ENCODE measurements around the gene TUBB1. TPM values are rescaled to one million over a fixed set of nuclear protein-coding genes. Genes with fewer than 3 reads are reported as not detected.

The TUBB1 gene
- total RNA-seq, 1 donor from 2014 or later, result not detected

DNA sequence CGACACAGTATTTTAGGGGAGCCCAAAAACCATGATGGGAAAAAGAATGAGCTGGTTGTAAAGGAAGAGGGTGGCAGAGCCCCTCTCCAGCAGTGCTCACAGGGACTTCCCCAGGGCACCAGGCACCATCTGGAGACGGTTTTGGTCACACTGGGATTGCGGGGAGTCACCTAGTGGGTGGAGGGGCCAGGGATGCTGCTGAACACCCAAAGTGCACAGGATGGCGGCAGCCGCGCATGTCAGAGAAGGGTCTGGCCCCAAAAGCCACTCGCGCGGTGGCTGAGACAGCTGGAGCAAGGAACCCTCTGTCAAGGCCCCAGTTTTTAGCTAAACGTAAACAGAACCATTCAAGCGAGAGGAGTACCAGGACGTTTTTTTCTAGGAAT is 23.0 kb upstream of the TUBB1 start:
- Histone ChIP-seq H3K4me2 (ENCODE audit: low read length) (no peak overlapping the region), H3K27me3 (ENCODE audit: insufficient read depth, low read length) (no peaks in the 10 kb centered on the region), H3K9ac (ENCODE audit: low read length) (no peak overlapping the region), H3K9me3 (ENCODE audit: insufficient read depth, low read depth, low read length) (no peaks in the 10 kb centered on the region), H2AFZ (ENCODE audit: low read depth, low read length) (no peak overlapping the region), H3K36me3 (ENCODE audit: insufficient read depth, low read length) (peaks cover 50% of the 10 kb centered on the region), H3K4me3 (ENCODE audit: insufficient read depth, low read depth, low read length) (no peak overlapping the region), H3K79me2 (ENCODE audit: insufficient read depth, low read length) (no peaks in the 10 kb centered on the region), H3K27ac (ENCODE audit: low read depth, low read length) (no peak overlapping the region), H4K20me1 (ENCODE audit: insufficient read depth, low read length) (peaks cover 3% of the 10 kb centered on the region), H3K4me1 (ENCODE audit: insufficient read depth, low read length) (no peaks in the 10 kb centered on the region)
- Mint-ChIP-seq H3K9me3 (ENCODE audit: unreplicated experiment) (no peaks in the 10 kb centered on the region), H3K27me3 (ENCODE audit: low read depth, unreplicated experiment) (no peaks in the 10 kb centered on the region), H3K4me3 (ENCODE audit: unreplicated experiment) (no peak overlapping the region), H3K27ac (ENCODE audit: unreplicated experiment) (no peak overlapping the region), H3K4me1 (ENCODE audit: low read depth, unreplicated experiment) (peaks cover 5% of the 10 kb centered on the region), H3K36me3 (ENCODE audit: low read depth, unreplicated experiment) (peaks cover 18% of the 10 kb centered on the region)
- DNase-seq (ENCODE audit: low read depth), result no peak
- TF ChIP-seq CTCF (IDR thresholded peaks at IDR 0.05; ENCODE audit: insufficient read depth, low read depth, low read length) (no peak), EZH2 (IDR thresholded peaks at IDR 0.05; ENCODE audit: insufficient read depth, low read length) (no peak)
- FAIRE-seq, result no peak

- Histone ChIP-seq H3K27ac (ENCODE audit: low read depth, low read length) (no peak overlapping the region), H4K20me1 (ENCODE audit: insufficient read depth, low read length) (peaks cover 3% of the 10 kb centered on the region), H3K27me3 (ENCODE audit: insufficient read depth, low read length) (no peaks in the 10 kb centered on the region), H3K4me2 (ENCODE audit: low read length) (no peak overlapping the region), H3K4me1 (ENCODE audit: insufficient read depth, low read length) (no peaks in the 10 kb centered on the region), H3K9me3 (ENCODE audit: insufficient read depth, low read depth, low read length) (no peaks in the 10 kb centered on the region), H3K36me3 (ENCODE audit: insufficient read depth, low read length) (peaks cover 40% of the 10 kb centered on the region), H3K4me3 (ENCODE audit: insufficient read depth, low read depth, low read length) (no peak overlapping the region), H3K79me2 (ENCODE audit: insufficient read depth, low read length) (no peaks in the 10 kb centered on the region), H3K9ac (ENCODE audit: low read length) (no peak overlapping the region), H2AFZ (ENCODE audit: low read depth, low read length) (no peak overlapping the region)
- Mint-ChIP-seq H3K4me3 (ENCODE audit: unreplicated experiment) (no peak overlapping the region), H3K4me1 (ENCODE audit: low read depth, unreplicated experiment) (peaks cover 5% of the 10 kb centered on the region), H3K9me3 (ENCODE audit: unreplicated experiment) (no peaks in the 10 kb centered on the region), H3K27ac (ENCODE audit: unreplicated experiment) (no peak overlapping the region), H3K27me3 (ENCODE audit: low read depth, unreplicated experiment) (no peaks in the 10 kb centered on the region), H3K36me3 (ENCODE audit: low read depth, unreplicated experiment) (peaks cover 21% of the 10 kb centered on the region)
- DNase-seq (ENCODE audit: low read depth) (no peak), FAIRE-seq (no peak)
- TF ChIP-seq EZH2 (IDR thresholded peaks at IDR 0.05; ENCODE audit: insufficient read depth, low read length) (no peak), CTCF (IDR thresholded peaks at IDR 0.05; ENCODE audit: insufficient read depth, low read depth, low read length) (no peak)
Measured at GRCh38 chr20:58997141-58997770, 22.0 kb upstream of the TUBB1 start.

GRCh38 chr20:58998656-58999055 is 20.6 kb upstream of the TUBB1 start:
- Histone ChIP-seq H3K27me3 (ENCODE audit: insufficient read depth, low read length) (no peaks in the 10 kb centered on the region), H4K20me1 (ENCODE audit: insufficient read depth, low read length) (peaks cover 12% of the 10 kb centered on the region), H2AFZ (ENCODE audit: low read depth, low read length) (no peak overlapping the region), H3K9ac (ENCODE audit: low read length) (no peak overlapping the region), H3K27ac (ENCODE audit: low read depth, low read length) (no peak overlapping the region), H3K9me3 (ENCODE audit: insufficient read depth, low read depth, low read length) (no peaks in the 10 kb centered on the region), H3K4me3 (ENCODE audit: insufficient read depth, low read depth, low read length) (no peak overlapping the region), H3K79me2 (ENCODE audit: insufficient read depth, low read length) (no peaks in the 10 kb centered on the region), H3K4me2 (ENCODE audit: low read length) (no peak overlapping the region), H3K4me1 (ENCODE audit: insufficient read depth, low read length) (no peaks in the 10 kb centered on the region), H3K36me3 (ENCODE audit: insufficient read depth, low read length) (peaks cover 27% of the 10 kb centered on the region)
- DNase-seq (ENCODE audit: low read depth), result no peak
- Mint-ChIP-seq H3K27me3 (ENCODE audit: low read depth, unreplicated experiment) (no peaks in the 10 kb centered on the region), H3K4me3 (ENCODE audit: unreplicated experiment) (no peak overlapping the region), H3K27ac (ENCODE audit: unreplicated experiment) (no peak overlapping the region), H3K36me3 (ENCODE audit: low read depth, unreplicated experiment) (peaks cover 26% of the 10 kb centered on the region), H3K9me3 (ENCODE audit: unreplicated experiment) (no peaks in the 10 kb centered on the region), H3K4me1 (ENCODE audit: low read depth, unreplicated experiment) (peaks cover 5% of the 10 kb centered on the region)
- FAIRE-seq, result no peak
- TF ChIP-seq EZH2 (IDR thresholded peaks at IDR 0.05; ENCODE audit: insufficient read depth, low read length) (no peak), CTCF (IDR thresholded peaks at IDR 0.05; ENCODE audit: insufficient read depth, low read depth, low read length) (no peak)

Data from astrocyte (in vitro differentiated cells and primary cell).